SKM-1 (cell line): Measurements from ENCODE around the gene C16orf46.

Experiments used
- DNase-seq: peaks from one replicate; lab custom pipeline; 2025; ENCODE audit not compliant: unreplicated experiment; lab: John Stamatoyannopoulos, UW

C16orf46 gene

GRCh38 chr16:81076566-81077075 lies 417 bp downstream of the C16orf46 start:
- DNase-seq = peak; percentile 85

DNA sequence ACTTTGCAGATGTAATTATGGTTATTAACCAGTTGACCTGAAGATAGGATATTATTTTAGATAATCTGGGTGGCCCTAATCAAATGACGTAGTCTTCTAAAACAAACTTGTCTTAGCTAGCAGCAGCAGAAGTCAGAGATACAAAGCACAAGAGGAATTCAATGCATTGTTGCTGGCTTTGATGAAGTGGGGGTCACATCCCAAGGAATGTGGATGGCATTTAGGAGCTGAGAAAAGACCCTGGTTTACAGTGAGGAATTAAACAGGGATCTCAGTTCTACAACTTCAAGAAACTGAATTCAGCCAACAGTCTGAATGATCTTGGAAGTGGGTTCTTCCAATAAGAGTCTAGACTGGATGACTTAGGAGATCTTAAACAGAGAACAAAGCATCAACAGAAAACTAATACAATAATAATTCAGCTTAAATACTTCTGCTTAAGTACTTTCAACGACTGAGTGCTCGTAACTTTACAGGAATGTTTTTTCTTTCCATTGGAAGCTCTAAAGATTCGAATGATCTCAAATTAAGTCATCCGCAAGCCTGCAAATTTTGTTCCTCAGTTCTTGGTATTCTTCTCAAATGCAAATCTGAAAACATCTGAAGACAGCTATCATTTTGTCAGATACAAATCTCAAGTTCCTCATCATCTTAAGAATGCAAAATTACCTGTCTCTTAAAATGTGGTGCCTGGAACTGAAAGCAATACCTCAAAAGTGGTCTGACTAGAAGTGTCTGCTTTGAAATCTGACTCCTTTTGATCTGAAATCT lies 3.3 kb downstream of the C16orf46 start:
- DNase-seq = no peak

DNA sequence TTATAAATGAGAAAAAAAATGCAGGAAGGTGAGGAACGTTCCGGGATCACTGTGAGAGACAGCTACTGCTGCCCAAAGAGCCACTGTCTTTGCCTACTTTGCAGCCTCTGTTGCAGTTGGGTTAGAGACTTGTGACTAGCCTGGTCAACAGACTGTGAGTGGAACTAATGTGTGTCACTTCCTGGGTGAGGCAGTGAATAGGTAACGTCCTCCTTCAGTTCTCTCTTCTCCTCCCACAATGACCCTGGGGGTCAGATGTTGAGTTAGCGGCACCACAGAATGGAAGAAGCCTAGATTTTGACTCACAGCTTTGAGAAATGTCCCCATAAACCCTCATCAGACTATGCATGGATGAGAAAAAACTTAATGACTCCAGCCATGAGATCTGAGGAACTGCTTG lies 5.2 kb downstream of the C16orf46 start:
- no peak for DNase-seq

GRCh38 chr16:81070979-81071378 lies 6.1 kb downstream of the C16orf46 start:
- no peak for DNase-seq

DNA sequence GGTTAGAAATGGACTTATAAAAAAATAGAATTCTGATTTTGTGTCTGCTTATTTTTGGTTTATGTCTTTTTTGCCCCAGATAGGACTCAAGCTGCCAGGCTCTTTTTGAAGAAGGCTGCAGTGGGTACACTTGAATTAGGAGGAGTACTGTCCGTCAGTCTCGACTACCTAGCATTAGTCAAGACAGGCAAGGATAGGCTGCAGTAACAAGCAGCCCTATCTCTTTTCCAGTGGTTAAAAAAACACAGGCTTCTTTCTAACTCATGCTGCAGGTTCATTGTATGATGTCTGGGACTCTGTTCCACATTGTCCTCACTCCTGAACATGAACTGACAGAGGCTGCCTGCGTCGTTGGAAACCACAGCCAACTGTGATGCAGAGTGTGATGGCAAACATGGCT lies 8.0 kb downstream of the C16orf46 start:
- no peak for DNase-seq

DNA sequence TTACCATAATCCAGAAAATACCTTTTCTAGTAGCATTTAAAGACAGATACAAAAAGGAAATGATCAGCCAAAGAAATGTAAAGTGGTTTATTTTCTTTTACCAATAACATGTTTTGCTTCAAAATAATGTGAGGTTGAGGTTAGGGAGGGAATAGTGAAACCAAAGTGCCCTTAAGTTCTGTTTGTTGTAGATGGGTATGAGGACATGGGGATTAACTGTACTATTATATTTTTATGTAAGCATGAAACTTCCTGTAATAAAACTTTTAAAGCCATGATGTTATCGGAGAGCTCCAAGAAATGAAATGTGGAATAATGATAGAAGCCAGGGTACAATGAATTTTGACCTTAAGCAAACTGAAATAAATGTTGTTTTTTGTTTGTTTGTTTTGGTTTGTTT lies 9.9 kb downstream of the C16orf46 start:
- no peak for DNase-seq

GRCh38 chr16:81066681-81067080 lies 10.4 kb downstream of the C16orf46 start:
- no peak for DNase-seq

GRCh38 chr16:81061871-81062608 lies 15.0 kb downstream of the C16orf46 start:
- no peak for DNase-seq

GRCh38 chr16:81061307-81061640 lies 15.8 kb downstream of the C16orf46 start:
- DNase-seq = no peak

- DNase-seq = no peak
Measured at GRCh38 chr16:81060576-81061306, 16.3 kb downstream of the C16orf46 start.

GRCh38 chr16:81053761-81054160 lies 23.3 kb downstream of the C16orf46 start:
- DNase-seq = no peak

DNA sequence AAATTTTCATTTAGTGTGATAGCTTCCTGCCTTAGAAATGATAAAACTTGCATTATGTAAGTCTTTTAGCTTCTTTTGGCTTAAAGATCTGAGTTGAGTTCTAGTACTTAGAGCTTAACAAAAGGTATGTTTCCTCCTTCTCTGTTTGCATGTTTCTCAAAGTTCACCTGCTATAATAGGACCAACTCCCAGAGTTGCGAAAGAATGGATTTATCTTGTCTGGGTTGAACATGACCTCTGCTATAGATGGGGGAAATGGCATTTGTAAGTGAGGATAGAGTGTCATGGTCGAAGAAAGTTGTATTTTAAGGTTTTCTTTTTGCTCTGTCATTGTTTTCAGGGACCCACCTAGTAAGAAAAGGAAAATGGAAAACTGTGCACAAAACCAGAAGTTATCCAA lies 34.2 kb downstream of the C16orf46 start:
- no peak for DNase-seq

DNA sequence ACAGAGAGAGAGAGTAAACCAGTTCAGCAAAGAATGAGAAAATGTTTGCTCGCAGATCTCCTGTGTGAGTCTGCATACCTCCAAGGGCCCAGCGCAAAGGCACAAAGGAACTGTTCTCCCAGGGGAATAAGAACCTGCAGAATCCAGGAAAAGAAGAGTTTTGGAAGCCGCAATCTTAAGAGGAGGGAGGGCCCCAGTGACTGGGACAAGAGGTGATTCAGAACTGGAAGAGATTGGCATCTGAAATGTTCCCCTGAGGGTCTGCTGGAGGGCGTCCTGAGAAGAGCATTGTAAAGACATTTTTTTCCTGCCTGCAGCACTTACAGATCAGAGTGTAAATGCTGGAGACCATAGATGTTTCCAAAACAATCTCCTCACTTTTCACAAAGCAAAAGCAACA lies 35.3 kb downstream of the C16orf46 start:
- no peak for DNase-seq

GRCh38 chr16:81040842-81041241 lies 36.2 kb downstream of the C16orf46 start:
- DNase-seq = no peak

DNA sequence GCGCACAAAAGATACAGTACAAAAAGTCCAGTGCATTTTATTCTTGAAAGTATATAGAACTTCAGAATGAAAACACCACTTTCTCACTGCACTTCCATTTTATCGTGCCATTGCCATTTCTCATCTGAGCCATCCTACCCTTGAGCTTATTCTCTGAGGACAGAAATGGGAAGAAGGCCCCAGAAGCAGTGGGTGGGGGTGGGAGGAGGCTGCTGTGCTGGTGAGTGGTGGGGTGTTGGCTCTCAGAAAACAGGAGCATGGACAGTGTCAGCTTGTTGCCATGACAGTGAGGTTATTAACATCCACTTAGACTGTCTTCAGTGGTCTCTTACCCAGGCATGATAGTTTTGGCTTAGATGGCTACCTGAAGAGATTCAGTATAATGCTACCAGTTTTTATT lies 36.9 kb downstream of the C16orf46 start:
- no peak for DNase-seq

DNA sequence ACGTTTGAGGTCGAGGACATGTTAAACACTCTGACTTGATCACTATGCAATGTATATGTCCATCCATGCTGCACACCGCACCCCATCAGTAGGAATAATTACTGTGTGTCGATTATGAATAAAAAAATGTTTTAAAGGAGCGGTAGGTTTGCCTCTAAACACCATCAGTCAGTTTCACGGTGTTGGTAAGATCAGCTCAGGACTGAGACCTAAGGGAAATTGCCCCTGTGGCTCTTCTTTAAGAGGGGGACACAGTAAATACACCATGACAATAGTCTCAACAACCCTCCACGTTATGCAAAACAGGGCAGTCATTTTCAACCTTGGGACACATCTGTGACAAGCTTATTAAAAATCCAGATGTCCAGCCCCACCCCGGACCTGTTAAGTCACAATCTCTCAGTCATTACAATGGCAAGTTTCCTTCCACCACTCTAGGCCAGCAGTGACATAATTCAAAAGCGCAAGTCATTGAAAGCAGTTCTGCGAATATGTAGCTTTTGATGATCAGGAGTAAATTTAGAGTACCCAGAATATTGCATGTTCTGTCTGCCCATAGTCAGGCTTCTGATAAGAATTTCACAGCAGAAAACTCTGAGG lies 40.2 kb downstream of the C16orf46 start:
- DNase-seq = no peak

DNA sequence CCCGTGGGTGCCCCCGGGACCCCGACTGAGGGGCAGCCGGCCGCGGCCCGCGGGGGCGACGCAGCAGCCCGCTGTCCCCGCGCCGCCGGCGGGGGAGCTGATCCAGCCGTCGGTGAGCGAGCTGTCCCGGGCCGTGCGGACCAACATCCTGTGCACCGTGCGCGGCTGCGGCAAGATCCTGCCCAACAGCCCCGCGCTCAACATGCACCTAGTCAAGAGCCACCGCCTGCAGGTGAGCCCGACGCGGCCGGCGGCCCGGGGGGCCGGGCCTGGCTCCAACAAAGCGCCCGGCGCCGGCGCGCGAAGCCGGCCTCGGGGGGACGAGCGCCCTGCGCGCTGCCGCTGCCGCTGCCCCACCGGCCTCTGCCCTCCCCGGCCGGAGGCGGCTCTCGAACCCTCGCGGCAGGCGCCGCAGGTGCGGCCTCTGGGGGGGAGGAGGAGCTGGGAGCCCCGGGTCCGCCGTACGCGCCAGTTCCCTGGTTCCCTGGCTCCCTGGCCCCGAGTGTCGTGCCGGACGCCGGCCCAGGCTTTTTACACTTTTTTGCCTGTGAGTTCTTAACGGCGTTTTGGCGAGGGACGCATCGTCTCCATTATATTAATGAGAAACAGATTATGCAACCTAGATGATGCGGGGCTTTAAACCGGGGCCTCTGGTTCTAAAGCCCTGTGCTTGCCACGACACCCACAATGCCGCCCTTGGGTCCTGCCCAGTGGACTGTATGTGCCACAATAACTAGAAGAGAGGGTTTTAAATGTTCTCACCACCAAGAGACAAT lies 40.9 kb downstream of the C16orf46 start:
- no peak for DNase-seq

DNA sequence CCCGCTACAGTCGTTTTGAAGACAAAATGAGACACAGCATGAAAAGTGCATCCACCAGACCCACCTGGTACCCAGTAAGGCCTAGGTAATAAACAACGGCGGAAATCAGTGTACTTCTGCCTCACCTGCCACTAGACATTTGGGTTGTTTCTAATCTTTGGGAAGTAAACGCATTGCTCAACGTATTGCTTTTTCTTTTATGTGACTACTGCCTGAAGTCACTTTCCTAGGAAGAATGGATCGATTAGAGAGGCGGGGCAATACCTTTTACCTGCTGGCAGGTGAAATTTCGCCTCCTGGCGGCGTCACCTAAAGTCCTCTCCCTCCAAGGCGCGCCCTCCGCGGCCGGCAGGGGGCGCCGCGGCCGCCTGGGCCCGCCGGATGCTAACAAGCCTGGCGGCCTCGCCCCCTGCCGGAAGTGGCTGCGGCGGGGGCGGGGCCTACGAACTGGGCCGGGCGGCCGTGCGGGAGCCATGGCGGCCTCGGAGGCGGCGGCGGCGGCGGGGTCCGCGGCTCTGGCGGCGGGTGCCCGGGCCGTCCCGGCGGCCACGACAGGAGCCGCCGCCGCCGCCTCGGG lies 41.6 kb downstream of the C16orf46 start, which contains the start of gene ATMIN:
TSS of gene ATMIN (plus strand) at position 445 of the 577 bp plus-strand sequence. CDS start at position 474, 29 bp downstream.
- DNase-seq = peak; percentile 59

GRCh38 chr16:81029930-81030604 lies 47.0 kb downstream of the C16orf46 start:
- no peak for DNase-seq

DNA sequence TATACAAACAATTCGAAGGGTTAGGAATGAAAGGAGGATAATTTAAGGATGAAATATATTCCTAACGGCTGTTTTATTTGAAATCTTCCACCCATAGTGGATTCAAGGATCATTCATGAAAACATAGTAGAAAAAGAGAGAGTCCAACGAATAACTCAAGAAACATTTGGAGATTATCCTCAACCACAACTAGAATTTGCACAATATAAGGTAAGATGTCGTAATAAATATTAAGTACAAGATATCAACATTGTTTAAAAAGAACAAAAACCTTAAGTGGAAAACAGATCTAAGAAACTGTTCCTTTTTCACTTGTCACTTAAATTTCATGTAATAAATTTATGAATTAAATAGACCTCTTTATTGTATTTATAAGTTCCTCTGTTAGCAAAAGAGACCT lies 50.6 kb downstream of the C16orf46 start:
- DNase-seq = no peak
